ENCODE data around the gene PHIP. TPM values are rescaled to one million over a fixed set of nuclear protein-coding genes. Genes with fewer than 3 reads are reported as not detected.

The PHIP gene
- total RNA-seq, 1 experiment from 2014 or later, result 22.6 TPM

DNA sequence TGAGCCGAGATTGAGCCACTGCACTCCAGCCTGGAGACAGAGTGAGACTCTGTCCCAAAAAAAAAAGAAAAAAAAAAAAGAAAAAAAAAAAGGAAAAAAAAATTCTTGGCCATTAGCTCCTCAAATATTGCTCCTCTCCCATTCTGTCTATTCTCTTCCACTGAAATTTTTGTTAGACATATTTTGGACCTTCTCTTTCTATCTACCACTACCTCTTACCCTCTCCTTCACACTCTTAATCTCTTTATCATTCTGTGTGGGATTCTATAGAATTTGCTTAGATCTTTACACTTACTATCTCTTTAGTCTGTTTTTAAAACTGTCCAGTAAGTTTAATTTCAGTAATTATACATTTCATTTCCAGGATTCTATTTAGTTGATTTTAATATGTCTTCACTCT is 125.7 kb downstream of the PHIP start:
- H3K4me3 ChIP-seq (replicated peaks in 1 of 2; ENCODE audit: low read depth in 1 of 2, low read length in 2 of 2), result no peak overlapping the region
- H3K9me2 ChIP-seq (ENCODE audit: insufficient read depth), result no peaks in the 10 kb centered on the region
- H3K9me3 ChIP-seq (ENCODE audit: control insufficient read depth in 1 of 2, insufficient read depth in 1 of 2, low read depth in 1 of 2, low read length in 2 of 2), result peaks cover 6% of the 10 kb centered on the region in 2 experiments; a peak in 1 of 4 replicates
- TF ChIP-seq SIN3A (IDR thresholded peaks at IDR 0.05; ENCODE audit: low read depth), result no peak
- no peak for TF ChIP-seq TCF7L2 (IDR thresholded peaks at IDR 0.05; ENCODE audit: borderline replicate concordance, extremely low read depth, insufficient read depth, insufficient read length)
- no peak for TF ChIP-seq EGR1 (IDR thresholded peaks at IDR 0.05; ENCODE audit: low read depth)
- no peak for TF ChIP-seq CBX3 (IDR thresholded peaks at IDR 0.05; ENCODE audit: low read depth)
- no peak for TF ChIP-seq POLR2A (IDR thresholded peaks at IDR 0.05; ENCODE audit: borderline replicate concordance, extremely low read depth, insufficient read depth, insufficient read length)
- TF ChIP-seq ZFX (IDR thresholded peaks at IDR 0.05), result no peak
- TF ChIP-seq, protein P1, sequence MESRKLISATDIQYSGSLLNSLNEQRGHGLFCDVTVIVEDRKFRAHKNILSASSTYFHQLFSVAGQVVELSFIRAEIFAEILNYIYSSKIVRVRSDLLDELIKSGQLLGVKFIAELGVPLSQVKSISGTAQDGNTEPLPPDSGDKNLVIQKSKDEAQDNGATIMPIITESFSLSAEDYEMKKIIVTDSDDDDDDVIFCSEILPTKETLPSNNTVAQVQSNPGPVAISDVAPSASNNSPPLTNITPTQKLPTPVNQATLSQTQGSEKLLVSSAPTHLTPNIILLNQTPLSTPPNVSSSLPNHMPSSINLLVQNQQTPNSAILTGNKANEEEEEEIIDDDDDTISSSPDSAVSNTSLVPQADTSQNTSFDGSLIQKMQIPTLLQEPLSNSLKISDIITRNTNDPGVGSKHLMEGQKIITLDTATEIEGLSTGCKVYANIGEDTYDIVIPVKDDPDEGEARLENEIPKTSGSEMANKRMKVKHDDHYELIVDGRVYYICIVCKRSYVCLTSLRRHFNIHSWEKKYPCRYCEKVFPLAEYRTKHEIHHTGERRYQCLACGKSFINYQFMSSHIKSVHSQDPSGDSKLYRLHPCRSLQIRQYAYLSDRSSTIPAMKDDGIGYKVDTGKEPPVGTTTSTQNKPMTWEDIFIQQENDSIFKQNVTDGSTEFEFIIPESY (IDR thresholded peaks at IDR 0.05; ENCODE audit: extremely low read depth, insufficient replicate concordance, low read length), result no peak
- TF ChIP-seq JUND (IDR thresholded peaks at IDR 0.05), result no peak
- no peak for TF ChIP-seq ZNF274 (IDR thresholded peaks at IDR 0.05; ENCODE audit: low read depth, low read length)
- no peak for TF ChIP-seq RAD21 (IDR thresholded peaks at IDR 0.05; ENCODE audit: low read depth)
- no peak for TF ChIP-seq POLR2AphosphoS5 (IDR thresholded peaks at IDR 0.05; ENCODE audit: low read depth, low read length)
- TF ChIP-seq, protein P2, sequence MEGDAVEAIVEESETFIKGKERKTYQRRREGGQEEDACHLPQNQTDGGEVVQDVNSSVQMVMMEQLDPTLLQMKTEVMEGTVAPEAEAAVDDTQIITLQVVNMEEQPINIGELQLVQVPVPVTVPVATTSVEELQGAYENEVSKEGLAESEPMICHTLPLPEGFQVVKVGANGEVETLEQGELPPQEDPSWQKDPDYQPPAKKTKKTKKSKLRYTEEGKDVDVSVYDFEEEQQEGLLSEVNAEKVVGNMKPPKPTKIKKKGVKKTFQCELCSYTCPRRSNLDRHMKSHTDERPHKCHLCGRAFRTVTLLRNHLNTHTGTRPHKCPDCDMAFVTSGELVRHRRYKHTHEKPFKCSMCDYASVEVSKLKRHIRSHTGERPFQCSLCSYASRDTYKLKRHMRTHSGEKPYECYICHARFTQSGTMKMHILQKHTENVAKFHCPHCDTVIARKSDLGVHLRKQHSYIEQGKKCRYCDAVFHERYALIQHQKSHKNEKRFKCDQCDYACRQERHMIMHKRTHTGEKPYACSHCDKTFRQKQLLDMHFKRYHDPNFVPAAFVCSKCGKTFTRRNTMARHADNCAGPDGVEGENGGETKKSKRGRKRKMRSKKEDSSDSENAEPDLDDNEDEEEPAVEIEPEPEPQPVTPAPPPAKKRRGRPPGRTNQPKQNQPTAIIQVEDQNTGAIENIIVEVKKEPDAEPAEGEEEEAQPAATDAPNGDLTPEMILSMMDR (IDR thresholded peaks at IDR 0.05 in 2 of 3, conservative IDR thresholded peaks at IDR 0.05 in 1 of 3; ENCODE audit: borderline replicate concordance in 1 of 3, insufficient read depth in 1 of 3, low read depth in 2 of 3, low read length in 2 of 3), result no peak
- TF ChIP-seq, protein P3, sequence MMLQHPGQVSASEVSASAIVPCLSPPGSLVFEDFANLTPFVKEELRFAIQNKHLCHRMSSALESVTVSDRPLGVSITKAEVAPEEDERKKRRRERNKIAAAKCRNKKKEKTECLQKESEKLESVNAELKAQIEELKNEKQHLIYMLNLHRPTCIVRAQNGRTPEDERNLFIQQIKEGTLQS (IDR thresholded peaks at IDR 0.05), result no peak
- H3K4me2 ChIP-seq (ENCODE audit: low read length), result no peak overlapping the region
- no peak overlapping the region for H3K27ac ChIP-seq (ENCODE audit: low read depth, low read length)
- H4K20me1 ChIP-seq (ENCODE audit: insufficient read depth), result no peaks in the 10 kb centered on the region
- ChIA-PET POLR2A (no interaction called here), CTCF (no interaction called here), RAD21 (ENCODE audit: low non-redundant PET in 1 of 2, low total read pairs in 2 of 2, uncharacterized antibody in 2 of 2, unreplicated experiment in 2 of 2) (no interaction called here)
- no peaks in the 10 kb centered on the region for H3K27me3 ChIP-seq (ENCODE audit: insufficient read depth, low read length)
- no peaks in the 10 kb centered on the region for H3K4me1 ChIP-seq (ENCODE audit: control insufficient read depth in 1 of 2, insufficient read depth in 2 of 2, low read length in 2 of 2)
- no peak overlapping the region for H2AFZ ChIP-seq (ENCODE audit: low read depth, low read length, poor library complexity, severe bottlenecking)
- H3K79me2 ChIP-seq (ENCODE audit: insufficient read depth, low read length), result no peaks in the 10 kb centered on the region
- ATAC-seq (no peak), DNase-seq (ENCODE audit: low read depth, low spot score) (no peak)
- BruUV-seq (replicated peaks), result no TSS peak
- H3K9ac ChIP-seq (ENCODE audit: low read length), result no peak overlapping the region
- peaks cover 14 to 19% of the 10 kb centered on the region in 2 experiments; a peak in 3 of 4 replicates for H3K36me3 ChIP-seq (ENCODE audit: control insufficient read depth in 1 of 2, insufficient read depth in 2 of 2, low read length in 2 of 2)
- intact Hi-C loops (cut with micrococcal nuclease), result no loop called here

All from HCT116 (cell line).